BJ (cell line): ENCODE data around the gene HMOX2. TPM values are rescaled to one million over a fixed set of nuclear protein-coding genes. Genes with fewer than 3 reads are reported as not detected.

ENCODE experiments used
- CTCF ChIA-PET: fragments of 350-600 bp; formaldehyde crosslinking; extraction: SDS; loops from one replicate; lab custom pipeline; 2021; ENCODE audit warnings: antibody characterized with exemption, inconsistent platforms; lab: Yijun Ruan, JAX
- POLR2A ChIA-PET: fragments of 300-600 bp; sonication (Branson Sonifier 250); formaldehyde crosslinking; extraction: SDS; loops from one replicate; lab custom pipeline; 2021; ENCODE audit warnings: antibody characterized with exemption; lab: Charles Lee
- DNase-seq: peaks from one replicate; pipeline ENCODE4 v3.0.0-alpha.2; 2011; ENCODE audit warnings: low read depth
- H3K27me3 ChIP-seq: 2 replicates; pipeline ENCODE4 v1.6.0; 2011; ENCODE audit warnings: low read length; ENCODE audit not compliant: control insufficient read depth, insufficient read depth
- H3K36me3 ChIP-seq: 2 replicates; pipeline ENCODE4 v1.5.1; 2011; ENCODE audit warnings: low read length; ENCODE audit not compliant: control insufficient read depth, insufficient read depth
- H3K4me3 ChIP-seq: 2 replicates; pipeline ENCODE4 v1.5.1; 2011; ENCODE audit warnings: low read depth, mild to moderate bottlenecking, control low read depth, low read length
- CTCF ChIP-seq: IDR thresholded peaks from 2 replicates; pipeline ENCODE4 v1.5.1; 2011; ENCODE audit warnings: low read depth, mild to moderate bottlenecking, control low read depth, inconsistent platforms, low read length, moderate library complexity; ENCODE audit not compliant: insufficient read depth
- polyA plus RNA-seq: library from polyadenylated mRNA; depleted of rRNA; stranded (reverse); fragments of >200 nt; gene quantifications from 2 replicates; pipeline ENCODE4 v1.2.3, GENCODE V29; 2011

The HMOX2 gene
- polyA plus RNA-seq, 1 experiment, result 59.5 TPM

GRCh38 chr16:4535627-4536108, 59.5 kb downstream of the HMOX2 start:
- Histone ChIP-seq H3K27me3 (no peaks in the 10 kb centered on the region), H3K36me3 (no peaks in the 10 kb centered on the region), H3K4me3 (no peak overlapping the region)
- DNase-seq, result no peak
- ChIA-PET POLR2A (no interaction called here), CTCF (interaction anchor here (1.5 kb wide), 1 partner anchor 28 kb away, joined by 4 read pairs; no protein-coding TSS in a partner anchor)
- TF ChIP-seq CTCF, result no peak

- DNase-seq, result no peak
- POLR2A ChIA-PET, result no interaction called here
- H3K27me3 ChIP-seq, result no peaks in the 10 kb centered on the region
- H3K4me3 ChIP-seq, result no peak overlapping the region
- no peak for TF ChIP-seq CTCF
- CTCF ChIA-PET, result interaction anchor here (1.1 to 1.5 kb wide), 3 partner anchors 11 to 28 kb away, joined by 3 to 4 read pairs (median 3); no protein-coding TSS in a partner anchor
- H3K36me3 ChIP-seq, result no peaks in the 10 kb centered on the region
Measured at GRCh38 chr16:4536391-4537106, 60.4 kb downstream of the HMOX2 start.

DNA sequence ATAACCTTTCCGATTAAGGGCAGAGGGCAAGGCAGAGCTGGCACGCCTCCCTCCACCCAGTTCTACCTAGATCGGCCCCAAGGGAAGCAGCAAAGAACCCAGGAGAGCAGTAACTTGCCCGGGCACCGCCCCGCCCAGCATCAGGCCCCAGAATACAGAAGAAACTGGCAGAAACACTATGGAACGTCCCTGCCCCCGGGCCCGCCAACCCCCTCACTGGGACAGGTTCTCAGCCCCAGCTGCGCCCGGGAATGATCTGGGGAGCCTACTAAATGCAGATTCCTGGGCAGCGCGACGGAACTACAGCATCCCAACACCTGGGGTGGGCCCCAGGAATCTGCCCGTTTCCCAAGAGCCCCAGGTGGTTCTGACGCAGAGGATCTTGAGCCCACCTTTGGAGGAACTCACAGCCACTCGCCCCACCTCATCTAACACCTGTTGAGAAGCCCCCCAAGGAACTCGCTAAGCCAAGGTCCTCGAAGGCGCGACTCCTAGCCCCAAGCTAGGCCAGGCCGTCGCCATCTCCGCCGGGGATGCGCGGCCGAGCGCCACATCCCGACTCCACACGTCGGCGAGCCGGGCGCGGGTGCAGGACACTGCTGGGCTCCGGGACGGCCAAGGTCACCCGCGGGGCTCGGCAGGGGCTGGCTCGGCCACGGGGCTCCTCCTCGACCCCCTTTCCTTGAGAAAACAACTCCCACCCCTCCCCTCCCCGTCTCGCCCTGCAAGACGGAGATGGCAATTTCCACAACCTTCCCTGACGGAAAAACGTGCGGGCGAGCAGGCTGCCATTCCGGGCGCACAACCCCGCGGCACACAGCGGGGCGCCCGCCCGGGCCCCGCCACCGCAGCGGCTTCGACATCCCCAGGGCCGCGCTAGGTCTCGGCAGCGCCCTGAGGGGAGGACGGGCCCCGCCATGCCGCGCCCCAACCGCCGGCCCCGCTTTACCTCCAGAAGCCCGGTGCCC, 61.5 kb downstream of the HMOX2 start:
- no peak for TF ChIP-seq CTCF

DNA sequence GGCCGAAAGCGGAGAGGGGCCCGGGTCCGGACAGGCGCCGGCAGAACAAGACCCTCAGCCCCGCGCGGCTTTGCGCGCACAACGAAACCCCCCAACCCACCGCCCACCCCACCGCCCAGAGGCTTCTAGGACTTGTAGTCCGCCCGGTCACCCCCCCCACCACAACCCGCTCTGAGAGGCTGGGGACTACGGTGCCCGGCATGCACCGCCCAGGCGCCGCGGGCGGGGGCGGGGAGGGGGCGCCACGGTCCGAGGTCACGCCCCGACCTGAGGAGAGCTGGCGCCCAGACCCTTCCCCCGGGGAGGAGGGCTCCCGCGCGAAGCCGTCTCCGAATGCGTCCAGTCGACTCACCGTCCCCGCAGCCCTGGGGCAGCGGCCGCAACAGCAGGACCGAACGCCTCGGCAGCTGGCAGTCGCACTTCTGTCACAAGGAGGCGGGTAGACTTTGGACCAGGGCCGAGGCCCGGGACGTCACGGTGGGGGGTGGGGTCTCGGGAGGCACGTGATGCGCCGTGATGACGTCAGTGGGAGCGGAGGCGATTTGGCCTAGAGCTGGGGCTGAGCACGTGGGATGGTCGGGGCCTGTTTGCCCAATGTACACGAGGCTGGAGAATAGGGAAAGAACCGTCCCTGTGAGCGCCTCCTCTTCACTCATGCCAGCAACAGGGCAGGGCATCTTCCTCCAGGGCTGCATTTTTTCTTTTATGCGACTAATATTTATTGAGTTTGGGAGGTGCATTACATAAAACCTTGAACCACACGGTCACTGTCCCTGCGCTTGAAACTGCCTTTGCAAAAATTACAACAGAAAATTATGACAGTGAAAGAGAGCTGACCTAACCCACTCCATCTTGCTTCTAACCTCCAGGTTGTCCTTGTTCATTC, 62.4 kb downstream of the HMOX2 start, which contains the start of gene CDIP1:
Gene CDIP1, minus strand, starts transcription at position 424 of the 886 bp plus-strand sequence. CDS start 24,643 bp downstream, outside the sequence.
- Histone ChIP-seq H3K27me3 (no peaks in the 10 kb centered on the region), H3K36me3 (no peaks in the 10 kb centered on the region), H3K4me3 (peak within 1 kb of the TSS; percentile 77)
- ChIA-PET CTCF (interaction anchor here (0.6 to 2.0 kb wide), 7 partner anchors 9 to 111 kb away, joined by 3 to 6 read pairs (median 4); partner anchors contain the start of gene MGRN1), POLR2A (no interaction called here)
- DNase-seq, result peak; percentile 64
- 0 out of 2 replicates have a peak, but pooled peaks have one; percentile 5 for TF ChIP-seq CTCF

More for the DNA sequence above, 61.5 kb downstream of the HMOX2 start:
- POLR2A ChIA-PET, result no interaction called here
- peak overlapping the region; percentile 77 for H3K4me3 ChIP-seq
- DNase-seq, result no peak
- no peaks in the 10 kb centered on the region for H3K27me3 ChIP-seq
- H3K36me3 ChIP-seq, result no peaks in the 10 kb centered on the region
- CTCF ChIA-PET, result interaction anchor here (0.6 to 1.3 kb wide), 3 partner anchors 8 to 110 kb away, joined by 3 to 4 read pairs (median 3); no protein-coding TSS in a partner anchor
